Measurements from ENCODE around the gene AGBL4.

- TF ChIP-seq CTCF (IDR thresholded peaks at IDR 0.05) (no peak), POLR2A (IDR thresholded peaks at IDR 0.05) (no peak)
These were observed 667.2 kb downstream of the AGBL4 start for GRCh38 chr1:49356594-49356993.

Data from heart left ventricle (tissue), 13 donors.